Measurements from ENCODE around the gene EGFLAM.
"Not testable (repeated sequence)": the region's sequence is repeated elsewhere in the genome, so short reads cannot be mapped to it uniquely, and the experiment has no call there.

EGFLAM gene

GRCh38 chr5:38375423-38375822, 117.1 kb downstream of the EGFLAM start:
- no peak for DNase-seq (ENCODE audit: low read depth in 2 of 2)

GRCh38 chr5:38376404-38376803, 118.0 kb downstream of the EGFLAM start:
- DNase-seq (ENCODE audit: low read depth in 2 of 2): no peak

- DNase-seq (ENCODE audit: low read depth in 2 of 2): no peak
These were observed 120.2 kb downstream of the EGFLAM start for GRCh38 chr5:38378579-38378978.

DNA sequence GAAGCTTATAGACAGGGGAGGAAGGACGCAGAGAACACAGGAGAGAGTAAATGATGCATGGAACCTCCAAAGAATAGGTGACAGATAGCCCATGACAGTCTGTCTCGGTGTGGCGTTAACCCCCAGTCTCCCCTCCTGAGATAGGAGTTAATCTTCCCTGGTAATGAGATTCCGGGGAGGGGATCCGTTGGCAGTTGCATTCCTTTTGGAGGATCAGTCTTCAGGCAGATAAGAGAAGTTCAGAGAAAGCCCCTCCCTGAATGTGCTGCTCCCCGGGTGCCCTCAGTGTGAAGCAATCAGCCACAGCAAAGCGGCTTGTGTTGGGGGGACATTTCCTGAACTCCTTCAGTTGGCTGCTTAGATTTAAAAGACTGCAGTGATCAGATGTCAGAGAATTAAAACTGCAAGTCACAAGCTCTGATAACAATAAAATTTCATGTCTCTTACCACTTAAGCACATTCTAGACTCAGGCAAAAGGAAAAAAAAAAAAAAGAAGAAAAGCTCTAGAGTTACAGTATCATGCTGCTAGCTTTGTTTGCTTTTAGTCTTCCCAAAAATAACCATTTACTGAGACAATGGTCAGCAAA, 121.1 kb downstream of the EGFLAM start:
- no peak for DNase-seq (ENCODE audit: low read depth in 2 of 2)

GRCh38 chr5:38380537-38380936, 122.2 kb downstream of the EGFLAM start:
- no peak for DNase-seq (ENCODE audit: low read depth in 2 of 2)

DNA sequence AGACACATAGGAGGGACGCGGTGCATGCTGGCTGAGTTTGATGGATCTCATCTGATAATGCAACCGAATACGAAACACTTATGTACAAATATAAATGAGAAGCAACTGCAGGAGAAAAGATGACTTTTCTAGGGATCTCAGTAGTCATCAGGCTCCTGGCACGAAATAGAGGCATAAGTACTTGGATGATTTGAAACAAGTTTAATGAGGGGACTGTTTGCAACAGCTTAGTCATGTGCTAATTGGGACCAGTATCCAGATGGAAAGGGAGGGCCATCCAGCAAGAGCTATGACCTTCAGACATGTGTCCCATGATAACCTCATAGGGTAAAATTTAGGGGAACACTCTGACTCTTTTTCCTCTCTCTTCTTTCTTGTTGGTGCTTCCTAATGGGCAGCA, 123.0 kb downstream of the EGFLAM start:
- no peak for DNase-seq (ENCODE audit: low read depth in 2 of 2)

GRCh38 chr5:38382898-38383297, 124.5 kb downstream of the EGFLAM start:
- DNase-seq (ENCODE audit: low read depth in 2 of 2): peak; percentile 30 to 31

- DNase-seq (ENCODE audit: low read depth in 2 of 2): no peak
These were observed 125.3 kb downstream of the EGFLAM start for GRCh38 chr5:38383701-38384100.

DNA sequence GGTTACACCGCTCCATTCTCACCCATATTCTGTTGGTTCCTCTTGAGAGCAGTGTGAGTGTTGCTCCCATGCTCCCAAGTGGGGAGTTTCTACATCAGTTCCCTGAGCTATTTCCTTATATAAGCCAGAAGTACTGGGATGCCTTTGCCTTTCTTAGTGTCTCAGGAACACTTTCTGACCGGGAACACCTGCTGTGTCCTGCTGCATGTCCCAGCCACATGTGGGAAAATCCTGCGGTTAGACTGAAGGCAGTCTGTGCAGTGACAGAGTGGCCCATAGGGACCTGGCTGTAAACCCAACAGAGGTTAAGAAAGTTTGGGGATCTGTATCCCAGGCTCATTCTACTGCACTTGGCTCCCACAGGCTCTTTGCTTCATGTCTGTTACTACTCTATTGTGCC, 126.0 kb downstream of the EGFLAM start:
- no peak for DNase-seq (ENCODE audit: low read depth in 2 of 2)

DNA sequence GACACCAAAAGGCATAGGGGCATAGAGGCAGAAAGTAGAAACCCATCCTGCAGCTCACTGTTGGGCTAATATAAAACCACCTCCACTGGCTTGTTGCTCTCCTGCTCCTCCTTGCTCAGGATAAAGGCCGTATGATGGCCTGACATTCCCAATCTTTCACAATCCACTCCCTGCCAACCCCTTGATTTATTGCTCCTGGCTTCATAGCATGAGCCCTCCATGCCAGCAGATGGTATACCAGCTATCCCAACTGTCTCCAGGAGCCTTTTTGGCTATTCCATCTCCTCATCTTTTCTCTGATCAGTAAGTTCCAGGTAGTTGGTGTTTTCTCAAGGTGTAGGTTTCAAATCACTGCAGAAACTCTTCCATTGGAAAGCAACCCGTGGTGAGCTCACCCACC, 128.8 kb downstream of the EGFLAM start:
- no peak for DNase-seq (ENCODE audit: low read depth in 2 of 2)

GRCh38 chr5:38393636-38394035, 135.3 kb downstream of the EGFLAM start:
- no peak for DNase-seq (ENCODE audit: low read depth in 2 of 2)

DNA sequence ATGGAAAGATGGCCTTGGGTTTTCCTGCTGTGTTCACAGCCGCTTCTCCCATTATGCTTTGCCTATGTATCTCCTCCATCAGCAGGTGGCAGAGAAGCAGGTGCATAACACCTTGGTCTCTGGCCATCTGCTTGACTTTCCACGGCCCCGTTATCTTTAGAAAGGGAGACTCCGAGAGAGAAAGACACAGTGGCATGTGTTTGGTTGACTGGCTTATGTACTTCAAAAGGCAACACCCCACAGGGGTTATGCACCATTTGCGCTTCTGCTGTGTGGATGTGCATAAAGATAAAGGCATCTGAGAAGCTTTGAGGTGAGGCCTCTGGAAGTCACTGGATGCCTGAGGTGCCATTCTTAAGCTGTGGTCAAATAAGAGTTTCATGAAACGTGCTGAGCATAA, 138.4 kb downstream of the EGFLAM start:
- DNase-seq (ENCODE audit: low read depth in 2 of 2): no peak

- DNase-seq (ENCODE audit: low read depth in 2 of 2): no peak
These were observed 142.0 kb downstream of the EGFLAM start for GRCh38 chr5:38400365-38400764.

- no peak for DNase-seq (ENCODE audit: low read depth in 2 of 2)
These were observed 142.8 kb downstream of the EGFLAM start for GRCh38 chr5:38401145-38401544.

DNA sequence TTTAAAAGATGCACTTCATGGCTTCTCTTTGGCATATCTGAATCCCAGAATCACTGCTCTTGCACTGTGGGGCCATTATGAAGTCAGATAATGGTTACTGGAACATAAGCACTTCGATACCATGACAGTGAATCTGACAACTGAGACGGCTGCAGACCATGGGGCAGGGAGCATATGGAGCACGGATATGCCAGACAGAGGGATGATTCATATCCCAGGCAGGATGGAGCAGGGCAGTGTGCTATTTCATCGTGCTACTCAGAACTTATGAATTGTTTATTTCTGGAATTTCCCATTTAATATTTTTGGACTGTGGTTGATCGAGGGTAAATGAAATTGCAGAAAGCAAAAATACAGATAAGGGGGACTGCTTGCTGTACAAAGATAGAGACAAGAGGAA, 145.0 kb downstream of the EGFLAM start:
- no peak for DNase-seq (ENCODE audit: low read depth in 2 of 2)

DNA sequence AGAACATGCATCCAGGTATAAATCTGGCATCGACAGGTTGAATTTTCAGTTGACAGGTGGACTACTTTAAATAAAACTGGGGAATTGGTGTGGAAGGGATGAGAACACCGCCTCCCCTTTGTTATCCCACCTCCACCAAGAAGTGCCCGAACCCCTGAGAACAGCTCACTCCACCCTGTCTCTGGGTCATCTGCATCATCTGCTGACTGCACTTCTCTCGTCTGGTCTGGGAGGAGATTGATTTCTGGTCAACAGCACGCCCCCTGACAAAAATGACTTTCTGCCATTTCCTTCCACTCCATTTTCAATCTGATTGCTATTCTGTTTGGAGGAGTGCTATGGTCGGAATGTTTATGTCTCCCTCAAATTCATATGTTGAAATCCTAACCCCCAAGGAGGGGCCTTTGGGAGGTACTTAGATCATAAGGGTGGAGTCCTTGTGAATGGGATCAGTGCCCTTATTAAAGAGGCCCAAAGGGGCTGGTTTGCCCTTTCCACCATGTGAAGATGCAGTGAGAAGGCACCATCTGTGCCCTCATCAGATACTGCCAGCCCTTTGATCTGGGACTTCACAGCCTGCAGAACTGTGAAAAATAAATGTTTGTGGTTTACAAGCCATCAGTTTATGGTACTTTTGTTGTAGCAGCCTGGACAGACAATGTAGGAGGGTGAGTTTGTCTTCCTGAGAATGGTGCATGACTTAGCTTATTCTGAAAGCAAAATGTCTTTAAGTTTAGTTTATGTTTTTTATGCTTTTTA, 145.7 kb downstream of the EGFLAM start:
- no peak for DNase-seq (ENCODE audit: low read depth in 2 of 2)

DNA sequence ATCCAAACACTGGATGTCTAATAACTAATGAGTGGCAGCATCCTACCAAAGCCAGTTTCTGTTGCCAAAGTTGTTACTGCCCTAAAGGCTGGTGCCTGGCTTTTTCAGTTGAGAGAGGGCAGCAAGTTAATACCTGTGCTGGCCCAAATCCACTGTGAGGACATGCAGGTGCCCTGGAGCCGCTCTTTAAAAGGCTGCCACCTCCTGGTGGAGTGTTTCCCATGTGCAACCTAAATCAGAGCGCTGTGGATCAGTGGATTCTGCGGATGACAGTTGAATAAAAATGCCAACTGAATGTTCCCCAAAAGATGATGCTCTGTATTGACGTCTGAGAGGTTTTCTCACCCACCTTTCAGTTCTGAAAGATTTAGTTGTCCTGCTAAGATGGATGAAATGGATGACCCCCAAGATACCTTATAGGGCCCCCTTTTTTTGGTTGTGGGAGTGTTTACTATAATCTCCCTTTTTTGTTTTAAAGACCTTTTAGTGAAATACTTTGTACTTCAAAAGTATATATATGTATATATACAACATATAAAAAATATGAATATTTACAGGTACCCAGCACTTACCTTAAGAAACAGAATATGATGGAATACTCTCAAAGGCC, 146.4 kb downstream of the EGFLAM start:
- DNase-seq (ENCODE audit: low read depth in 2 of 2): no peak

DNA sequence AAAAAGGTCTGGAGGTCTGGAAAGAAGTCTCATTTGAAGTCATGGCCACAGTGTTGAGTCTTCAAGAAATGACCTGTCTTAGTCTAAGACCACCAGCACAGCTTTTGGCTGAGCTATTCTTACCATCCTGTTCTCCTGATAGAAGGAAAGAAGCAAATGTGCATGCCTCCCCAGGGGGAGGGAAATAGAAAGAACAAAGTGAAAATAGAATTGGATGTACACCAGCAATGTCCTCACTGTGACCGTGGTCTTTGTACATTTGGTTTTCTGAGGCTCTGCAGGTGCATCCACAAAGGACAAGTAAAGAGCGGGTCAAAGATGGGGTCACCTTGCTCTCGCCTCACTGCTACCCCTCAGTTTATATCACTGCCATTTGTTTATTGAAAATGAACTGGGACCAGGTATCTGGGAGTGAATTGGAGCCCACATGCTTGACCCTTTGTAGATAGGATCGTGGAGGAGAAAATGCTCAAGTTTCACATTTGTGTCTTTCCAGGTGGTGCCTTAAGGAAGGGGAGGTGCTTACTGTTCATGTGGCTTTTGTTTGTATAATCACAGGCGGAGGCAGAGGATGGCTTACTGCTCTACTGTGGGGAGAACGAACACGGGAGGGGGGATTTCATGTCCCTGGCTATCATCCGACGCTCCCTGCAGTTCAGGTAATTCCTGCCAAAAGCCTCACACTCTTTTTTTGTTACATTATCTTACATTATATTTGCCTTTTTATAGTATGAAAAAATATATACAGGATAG, 150.3 kb downstream of the EGFLAM start:
- DNase-seq (ENCODE audit: low read depth in 2 of 2): no peak

GRCh38 chr5:38410304-38410990, 152.1 kb downstream of the EGFLAM start:
- DNase-seq (ENCODE audit: low read depth in 2 of 2): no peak

DNA sequence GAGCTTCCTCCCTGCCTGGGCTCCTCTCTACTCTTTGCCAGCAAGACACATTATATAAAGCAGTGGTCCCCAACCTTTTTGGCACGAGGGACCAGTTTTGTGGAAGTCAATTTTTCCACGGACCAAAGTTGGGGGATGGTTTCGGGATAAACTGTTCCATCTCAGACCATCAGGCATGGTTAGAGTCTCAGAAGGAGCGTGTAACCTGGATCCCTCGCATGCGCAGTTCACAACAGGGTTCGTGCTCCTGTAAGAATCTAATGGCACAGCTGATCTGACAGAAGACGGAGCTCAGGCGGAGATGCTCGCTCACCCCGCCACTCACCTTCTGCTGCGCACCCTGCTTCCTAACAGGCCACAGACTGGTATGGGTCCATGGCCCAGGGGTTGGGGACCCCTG, 155.3 kb downstream of the EGFLAM start:
- DNase-seq (ENCODE audit: low read depth in 2 of 2): no peak

DNA sequence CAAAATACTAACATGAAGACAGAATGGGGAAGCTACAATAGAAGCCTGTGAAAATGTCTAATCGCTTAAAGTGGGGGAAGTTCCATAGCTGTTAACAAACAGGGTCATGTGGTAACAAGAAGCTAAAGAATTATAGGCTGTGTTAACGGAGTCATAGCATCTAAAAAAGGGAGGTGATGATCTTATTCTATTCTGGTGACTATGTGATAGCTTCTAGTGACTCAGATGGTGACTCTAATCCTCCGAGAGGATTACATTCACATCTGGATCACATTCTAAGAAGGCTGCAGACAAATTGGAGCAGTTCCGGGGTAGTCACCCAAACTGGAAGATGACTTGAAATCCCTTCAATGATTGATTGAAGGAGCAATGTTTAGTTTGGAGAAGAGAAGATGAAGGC, 156.0 kb downstream of the EGFLAM start:
- DNase-seq (ENCODE audit: low read depth in 2 of 2): no peak

GRCh38 chr5:38415772-38416171, 157.4 kb downstream of the EGFLAM start:
- not testable (repeated sequence) for DNase-seq (ENCODE audit: low read depth in 2 of 2)
